Adrenal gland (tissue), 12 donors: ENCODE measurements around the gene CHRDL2. TPM values are rescaled to one million over a fixed set of nuclear protein-coding genes. Genes with fewer than 3 reads are reported as not detected.
A peak's percentile ranks its signal among the peaks of the same experiment; 100 is the strongest.

Source experiments
- DNase-seq, 7 donors: peaks; one replicate each; pipeline ENCODE4 v3.0.0-alpha.2; 2019 to 2020
- H3K27ac ChIP-seq, 5 donors: fragments of 200-600 bp; sonication (generic) in 4 of 5; 1 replicate in 3 of 5; 2 replicates in 2 of 5; pipeline versions ENCODE4 v1.5.1 to v1.8.0; 2016 to 2020; ENCODE audit warnings: mild to moderate bottlenecking in 1 of 5
- H3K27me3 ChIP-seq: fragments of 200-600 bp; 2 replicates; pipeline ENCODE4 v1.8.0; 2021
- H3K36me3 ChIP-seq, 2 donors: fragments of 200-600 bp; replicated peaks in 1 of 2; 1 replicate in 1 of 2; 2 replicates in 1 of 2; pipeline versions ENCODE4 v1.5.1 to v1.8.0; 2018 to 2022
- H3K4me1 ChIP-seq, 2 donors: fragments of 200-600 bp; replicated peaks in 1 of 2; 1 replicate in 1 of 2; 2 replicates in 1 of 2; pipeline versions ENCODE4 v1.5.1 to v1.8.0; 2018 to 2021
- H3K4me3 ChIP-seq, 4 donors: fragments of 200-600 bp; sonication (generic) in 3 of 4; one replicate each; pipeline ENCODE4 v1.5.1; 2016 to 2018
- H3K9me3 ChIP-seq, 3 donors: fragments of 200-600 bp; sonication (generic) in 1 of 3; replicated peaks in 1 of 3; 1 replicate in 2 of 3; 2 replicates in 1 of 3; pipeline versions ENCODE4 v1.5.1 to v1.8.0; 2016 to 2021
- POLR2A ChIP-seq, 2 donors: fragments of 450-650 bp; IDR thresholded peaks; one replicate each; pipeline ENCODE4 v1.6.1; 2017; ENCODE audit warnings: antibody characterized with exemption in 2 of 2, mild to moderate bottlenecking in 2 of 2, moderate library complexity in 1 of 2
- WGBS, 4 donors: extraction: QIAGEN DNeasy Blood & Tissue Kit in 2 of 4; methylation state at CpG; one replicate each; pipeline versions ENCODE4 v1.1.5 to v1.1.7; 2013 to 2017; 5-methylcytosine and 5-hydroxymethylcytosine counted together
- intact Hi-C, 2 donors: fragments of 100-400 bp; cut with DNase I; formaldehyde crosslinking; loops; one replicate each; pipeline versions ENCODE4 v1.14.1 to v1.15.0; 2022 to 2023
- polyA plus RNA-seq, 3 donors: library from polyadenylated mRNA; stranded (reverse); fragments of 200-250 nt in 2 of 3; fragments of 350-450 nt in 1 of 3; fragmentation: Illumina TruSeq in 1 of 3; extraction: RNeasy Lipid Tissue Mini Kit (QIAGEN cat#74804) in 1 of 3; gene quantifications; one replicate each; pipeline ENCODE4 v1.2.3, GENCODE V29; 2013 to 2014
- total RNA-seq, 9 donors: library from RNA; depleted of rRNA in 4 of 9; stranded (reverse); fragments of >200 nt in 4 of 9; fragments of 120-200 nt in 1 of 9; fragmentation: NEBNext Ultra II Directional in 1 of 9; extraction: Animal tissue kit (Norgen Biotek cat#: 25700) in 1 of 9; gene quantifications; one replicate each; pipeline versions ENCODE4 v1.1.0 to v1.2.4, GENCODE V29; 2013 to 2023
- TF ChIP-seq, protein P1 (sequence below), 6 experiments: fragments of 450-650 bp in 4 of 6; fragments of 200-600 bp in 2 of 6; sonication (generic) in 1 of 6; IDR thresholded peaks; 1 replicate in 5 of 6; 2 replicates in 1 of 6; pipeline versions ENCODE4 v1.5.1 to v1.8.0; 2016 to 2021; ENCODE audit warnings: antibody characterized with exemption in 6 of 6, mild to moderate bottlenecking in 2 of 6, moderate library complexity in 1 of 6
- donor health status: healthy with polysubstance abuse.
- donor health status: Bipolar disorder and iron deficiency.
- donor health status: DM: yes; HTN: yes; CAD: no.
- donor health status: DM: no; HTN: no; CAD: no.
- donor health status: DM: no; HTN: no; CAD: no.
- donor health status: DM: yes; HTN: yes; CAD: no.

CHRDL2 gene
- total and polyA plus RNA-seq, 12 donors = 0.30 to 0.95 (median 0.72) TPM; not detected in 7

- no peaks in the 10 kb centered on the region for H3K9me3 ChIP-seq
- H3K4me3 ChIP-seq = no peak overlapping the region
- peaks cover 4% of the 10 kb centered on the region for H3K27me3 ChIP-seq
- TF ChIP-seq, protein P1, sequence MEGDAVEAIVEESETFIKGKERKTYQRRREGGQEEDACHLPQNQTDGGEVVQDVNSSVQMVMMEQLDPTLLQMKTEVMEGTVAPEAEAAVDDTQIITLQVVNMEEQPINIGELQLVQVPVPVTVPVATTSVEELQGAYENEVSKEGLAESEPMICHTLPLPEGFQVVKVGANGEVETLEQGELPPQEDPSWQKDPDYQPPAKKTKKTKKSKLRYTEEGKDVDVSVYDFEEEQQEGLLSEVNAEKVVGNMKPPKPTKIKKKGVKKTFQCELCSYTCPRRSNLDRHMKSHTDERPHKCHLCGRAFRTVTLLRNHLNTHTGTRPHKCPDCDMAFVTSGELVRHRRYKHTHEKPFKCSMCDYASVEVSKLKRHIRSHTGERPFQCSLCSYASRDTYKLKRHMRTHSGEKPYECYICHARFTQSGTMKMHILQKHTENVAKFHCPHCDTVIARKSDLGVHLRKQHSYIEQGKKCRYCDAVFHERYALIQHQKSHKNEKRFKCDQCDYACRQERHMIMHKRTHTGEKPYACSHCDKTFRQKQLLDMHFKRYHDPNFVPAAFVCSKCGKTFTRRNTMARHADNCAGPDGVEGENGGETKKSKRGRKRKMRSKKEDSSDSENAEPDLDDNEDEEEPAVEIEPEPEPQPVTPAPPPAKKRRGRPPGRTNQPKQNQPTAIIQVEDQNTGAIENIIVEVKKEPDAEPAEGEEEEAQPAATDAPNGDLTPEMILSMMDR (IDR thresholded peaks at IDR 0.05) = no peak
- TF ChIP-seq POLR2A (IDR thresholded peaks at IDR 0.05) = no peak
- no peaks in the 10 kb centered on the region for H3K4me1 ChIP-seq
- WGBS, 4 donors = 80 to 88% (median 83%) methylated on average over 4 of the region's 4 CpGs
- DNase-seq = no peak
- intact Hi-C loops = no loop called here
- no peak overlapping the region for H3K27ac ChIP-seq
- H3K36me3 ChIP-seq = no peaks in the 10 kb centered on the region
These were observed 10.8 kb upstream of the CHRDL2 start for GRCh38 chr11:74742070-74742469.

DNA sequence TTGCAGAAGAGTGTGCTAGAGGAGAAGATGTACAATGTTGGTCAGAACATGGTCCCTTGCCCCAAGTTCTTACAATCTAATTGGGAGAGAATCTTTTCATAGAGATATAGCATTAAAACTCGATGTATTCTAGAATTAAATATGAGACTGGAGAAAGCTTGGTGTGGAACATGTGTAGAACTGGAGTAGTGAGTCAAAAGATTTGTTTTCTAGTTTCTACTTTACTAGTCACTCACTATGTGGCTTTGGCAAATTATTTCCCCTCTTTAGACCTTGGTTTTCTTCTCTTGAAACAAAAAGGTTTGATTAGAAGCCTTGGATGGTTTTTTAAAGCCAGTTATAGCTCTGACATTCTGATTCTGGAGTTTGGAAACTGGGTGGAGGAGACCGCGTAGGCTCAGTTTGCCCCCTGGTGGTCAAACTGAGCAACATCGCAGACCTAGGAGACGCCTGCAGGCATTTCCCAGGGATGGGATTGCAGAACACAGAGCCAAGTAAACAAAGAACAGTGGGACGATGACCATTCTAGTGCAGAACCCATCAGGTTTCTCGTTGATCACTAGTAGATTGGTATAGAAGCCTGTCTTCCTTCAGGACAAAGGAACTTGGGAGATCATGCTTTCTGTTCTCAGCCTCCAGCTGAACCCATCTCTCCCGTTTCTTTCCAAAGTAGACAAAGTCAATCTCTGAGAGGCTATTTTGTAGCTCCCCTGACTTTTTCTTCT is 8.5 kb upstream of the CHRDL2 start:
- Histone ChIP-seq H3K36me3 (no peaks in the 10 kb centered on the region), H3K9me3 (no peaks in the 10 kb centered on the region), H3K4me1 (no peaks in the 10 kb centered on the region), H3K27me3 (peaks cover 4% of the 10 kb centered on the region), H3K27ac (no peak overlapping the region), H3K4me3 (no peak overlapping the region)
- intact Hi-C loops = loop anchor here in 1 of 2 donors (10.0 kb wide), 1 partner anchor 125 kb away; no protein-coding TSS in a partner anchor
- DNase-seq = peak; percentile 37 to 78 (median 57)
- no peak for TF ChIP-seq POLR2A (IDR thresholded peaks at IDR 0.05)
- TF ChIP-seq, protein P1 (IDR thresholded peaks at IDR 0.05) = peak; percentile 68 to 92 (median 81)
- WGBS, 4 donors = 20 to 23% (median 21%) methylated on average over 8 of the region's 8 CpGs

- 84 to 96% (median 90%) methylated on average over 2 of the region's 2 CpGs for WGBS, 4 donors
- Histone ChIP-seq H3K4me3 (no peak overlapping the region), H3K27ac (no peak overlapping the region), H3K27me3 (peaks cover 22% of the 10 kb centered on the region), H3K9me3 (no peaks in the 10 kb centered on the region), H3K36me3 (no peaks in the 10 kb centered on the region), H3K4me1 (no peaks in the 10 kb centered on the region)
- intact Hi-C loops = loop anchor here in 1 of 2 donors (10.0 kb wide), 1 partner anchor 121 kb away; no protein-coding TSS in a partner anchor
- no peak for TF ChIP-seq POLR2A (IDR thresholded peaks at IDR 0.05)
- TF ChIP-seq, protein P1 (IDR thresholded peaks at IDR 0.05) = no peak
- no peak for DNase-seq
These were observed 4.8 kb upstream of the CHRDL2 start for GRCh38 chr11:74736031-74736430.

DNA sequence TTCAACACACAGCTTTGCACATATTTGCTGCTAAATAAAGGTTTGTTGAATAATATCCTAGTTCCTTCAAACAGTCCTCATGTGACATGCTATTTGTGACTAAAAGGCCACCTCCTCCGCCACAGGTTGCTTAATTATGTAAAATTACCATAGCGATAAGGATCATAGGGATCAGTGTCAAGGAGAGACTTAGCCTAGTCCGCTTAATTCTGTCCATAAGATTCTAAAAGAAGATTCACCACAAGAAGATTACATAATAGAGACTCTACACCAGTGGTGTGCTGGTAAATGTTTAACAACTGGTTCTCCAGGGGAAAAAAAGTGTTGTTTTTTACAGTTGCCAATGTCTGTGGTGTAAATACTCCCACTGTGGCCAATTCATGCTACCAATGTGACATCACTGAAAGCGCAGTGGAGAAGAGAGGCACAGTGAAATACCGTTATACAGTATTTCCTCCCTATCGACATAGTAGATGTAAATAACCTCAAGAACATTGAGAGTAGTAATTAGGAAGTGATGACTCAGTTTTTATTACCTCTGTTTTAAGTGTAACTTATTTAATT is 4.2 kb upstream of the CHRDL2 start:
- Histone ChIP-seq H3K4me1 (no peaks in the 10 kb centered on the region), H3K27me3 (peaks cover 27% of the 10 kb centered on the region), H3K36me3 (no peaks in the 10 kb centered on the region), H3K9me3 (no peaks in the 10 kb centered on the region), H3K27ac (no peak overlapping the region), H3K4me3 (no peak overlapping the region)
- 85 to 90% (median 88%) methylated on average over 6 of the region's 6 CpGs for WGBS, 4 donors
- intact Hi-C loops = loop anchor here in 1 of 2 donors (10.0 kb wide), 1 partner anchor 121 kb away; no protein-coding TSS in a partner anchor
- TF ChIP-seq, protein P1 (IDR thresholded peaks at IDR 0.05) = no peak
- TF ChIP-seq POLR2A (IDR thresholded peaks at IDR 0.05) = no peak
- no peak for DNase-seq
